ENCODE data around the gene EHBP1L1. TPM values are rescaled to one million over a fixed set of nuclear protein-coding genes. Genes with fewer than 3 reads are reported as not detected.

The EHBP1L1 gene
- total RNA-seq, 1 donor from 2014 or later, result 10.1 TPM

DNA sequence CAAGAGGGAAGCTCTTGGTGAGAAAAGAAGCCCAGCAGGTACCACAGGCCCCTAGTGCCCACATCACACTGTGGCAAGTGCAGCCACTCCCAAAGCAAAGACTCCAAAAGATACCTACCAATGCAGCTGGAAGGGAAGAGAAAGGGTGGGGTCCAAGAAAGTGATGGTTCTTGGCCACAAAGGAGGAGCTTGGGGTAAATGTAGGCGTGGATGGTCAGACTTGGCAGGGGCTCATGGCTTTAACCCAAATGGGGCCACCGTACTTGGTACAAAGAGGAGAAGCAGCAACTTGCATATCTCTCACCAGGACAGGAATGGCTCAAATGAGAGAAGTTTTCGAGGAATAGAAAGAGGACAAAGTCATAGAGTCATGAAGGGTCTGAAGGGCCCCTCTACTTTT lies 33.4 kb downstream of the EHBP1L1 start:
- Mint-ChIP-seq H3K4me3 (ENCODE audit: unreplicated experiment) (no peak overlapping the region), H3K27me3 (ENCODE audit: low read depth, unreplicated experiment) (no peaks in the 10 kb centered on the region), H3K4me1 (ENCODE audit: low read depth, unreplicated experiment) (peaks cover 27% of the 10 kb centered on the region), H3K36me3 (ENCODE audit: low read depth, unreplicated experiment) (peaks cover 28% of the 10 kb centered on the region), H3K27ac (ENCODE audit: unreplicated experiment) (no peak overlapping the region), H3K9me3 (ENCODE audit: unreplicated experiment) (no peaks in the 10 kb centered on the region)
- H3K36me3 ChIP-seq (ENCODE audit: insufficient read depth, low read length), result peaks cover 18% of the 10 kb centered on the region
- FAIRE-seq (no peak), DNase-seq (ENCODE audit: low read depth) (no peak)
- H3K9me3 ChIP-seq (ENCODE audit: insufficient read depth, low read depth, low read length), result no peaks in the 10 kb centered on the region
- peaks cover 72% of the 10 kb centered on the region for H4K20me1 ChIP-seq (ENCODE audit: insufficient read depth, low read length)
- no peak overlapping the region for H3K9ac ChIP-seq (ENCODE audit: low read length)
- TF ChIP-seq EZH2 (IDR thresholded peaks at IDR 0.05; ENCODE audit: insufficient read depth, low read length), result no peak
- TF ChIP-seq CTCF (IDR thresholded peaks at IDR 0.05; ENCODE audit: insufficient read depth, low read depth, low read length), result no peak
- no peak overlapping the region for H3K27ac ChIP-seq (ENCODE audit: low read depth, low read length)
- peaks cover 41% of the 10 kb centered on the region for H3K4me1 ChIP-seq (ENCODE audit: insufficient read depth, low read length)
- H3K79me2 ChIP-seq (ENCODE audit: insufficient read depth, low read length), result peaks cover 66% of the 10 kb centered on the region
- H3K4me2 ChIP-seq (ENCODE audit: low read length), result no peak overlapping the region
- H2AFZ ChIP-seq (ENCODE audit: low read depth, low read length), result no peak overlapping the region
- no peaks in the 10 kb centered on the region for H3K27me3 ChIP-seq (ENCODE audit: insufficient read depth, low read length)
- H3K4me3 ChIP-seq (ENCODE audit: insufficient read depth, low read depth, low read length), result no peak overlapping the region

DNA sequence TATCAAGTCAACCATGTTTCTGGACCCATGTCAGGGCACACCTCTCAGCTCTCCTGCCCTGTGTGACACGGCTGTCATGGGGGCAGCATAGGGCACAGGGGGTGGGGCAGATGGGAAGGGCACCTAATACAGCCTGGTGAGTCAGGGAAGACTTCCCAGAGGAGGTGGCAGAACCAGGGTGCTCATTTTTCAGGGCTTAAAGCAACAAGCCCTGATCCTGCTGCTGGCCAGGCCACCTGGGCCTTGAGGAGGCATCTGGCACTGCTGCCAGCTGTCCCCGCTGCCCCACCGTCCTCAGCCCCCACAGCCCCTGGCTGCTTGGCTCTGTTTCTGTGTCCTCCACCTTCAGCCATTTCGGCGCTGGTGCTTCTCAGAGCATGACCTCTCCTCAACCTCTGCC lies 33.8 kb downstream of the EHBP1L1 start:
- H3K9me3 Mint-ChIP-seq (ENCODE audit: unreplicated experiment), result no peaks in the 10 kb centered on the region
- no peak overlapping the region for H3K27ac Mint-ChIP-seq (ENCODE audit: unreplicated experiment)
- H3K36me3 ChIP-seq (ENCODE audit: insufficient read depth, low read length), result peaks cover 14% of the 10 kb centered on the region
- peaks cover 28% of the 10 kb centered on the region for H3K36me3 Mint-ChIP-seq (ENCODE audit: low read depth, unreplicated experiment)
- peaks cover 27% of the 10 kb centered on the region for H3K4me1 Mint-ChIP-seq (ENCODE audit: low read depth, unreplicated experiment)
- H3K4me1 ChIP-seq (ENCODE audit: insufficient read depth, low read length), result peaks cover 41% of the 10 kb centered on the region
- no peak overlapping the region for H3K27ac ChIP-seq (ENCODE audit: low read depth, low read length)
- FAIRE-seq (no peak), DNase-seq (ENCODE audit: low read depth) (no peak)
- H3K27me3 ChIP-seq (ENCODE audit: insufficient read depth, low read length), result no peaks in the 10 kb centered on the region
- peaks cover 72% of the 10 kb centered on the region for H4K20me1 ChIP-seq (ENCODE audit: insufficient read depth, low read length)
- no peak overlapping the region for H3K4me2 ChIP-seq (ENCODE audit: low read length)
- no peak overlapping the region for H2AFZ ChIP-seq (ENCODE audit: low read depth, low read length)
- H3K27me3 Mint-ChIP-seq (ENCODE audit: low read depth, unreplicated experiment), result no peaks in the 10 kb centered on the region
- no peak overlapping the region for H3K4me3 ChIP-seq (ENCODE audit: insufficient read depth, low read depth, low read length)
- H3K9ac ChIP-seq (ENCODE audit: low read length), result no peak overlapping the region
- TF ChIP-seq EZH2 (IDR thresholded peaks at IDR 0.05; ENCODE audit: insufficient read depth, low read length) (no peak), CTCF (IDR thresholded peaks at IDR 0.05; ENCODE audit: insufficient read depth, low read depth, low read length) (no peak)
- H3K9me3 ChIP-seq (ENCODE audit: insufficient read depth, low read depth, low read length), result no peaks in the 10 kb centered on the region
- peaks cover 70% of the 10 kb centered on the region for H3K79me2 ChIP-seq (ENCODE audit: insufficient read depth, low read length)
- H3K4me3 Mint-ChIP-seq (ENCODE audit: unreplicated experiment), result peak overlapping the region; percentile 12

- H3K4me1 Mint-ChIP-seq (ENCODE audit: low read depth, unreplicated experiment), result peaks cover 27% of the 10 kb centered on the region
- no peaks in the 10 kb centered on the region for H3K27me3 Mint-ChIP-seq (ENCODE audit: low read depth, unreplicated experiment)
- Histone ChIP-seq H3K27me3 (ENCODE audit: insufficient read depth, low read length) (no peaks in the 10 kb centered on the region), H3K27ac (ENCODE audit: low read depth, low read length) (no peak overlapping the region), H3K9me3 (ENCODE audit: insufficient read depth, low read depth, low read length) (no peaks in the 10 kb centered on the region), H3K79me2 (ENCODE audit: insufficient read depth, low read length) (peaks cover 72% of the 10 kb centered on the region), H3K36me3 (ENCODE audit: insufficient read depth, low read length) (peaks cover 7% of the 10 kb centered on the region), H3K4me1 (ENCODE audit: insufficient read depth, low read length) (peaks cover 41% of the 10 kb centered on the region), H4K20me1 (ENCODE audit: insufficient read depth, low read length) (peaks cover 67% of the 10 kb centered on the region), H2AFZ (ENCODE audit: low read depth, low read length) (no peak overlapping the region), H3K9ac (ENCODE audit: low read length) (peak overlapping the region; percentile 64), H3K4me3 (ENCODE audit: insufficient read depth, low read depth, low read length) (no peak overlapping the region), H3K4me2 (ENCODE audit: low read length) (peak overlapping the region; percentile 97)
- no peak for TF ChIP-seq EZH2 (IDR thresholded peaks at IDR 0.05; ENCODE audit: insufficient read depth, low read length)
- no peak for TF ChIP-seq CTCF (IDR thresholded peaks at IDR 0.05; ENCODE audit: insufficient read depth, low read depth, low read length)
- DNase-seq (ENCODE audit: low read depth) (no peak), FAIRE-seq (no peak)
- H3K27ac Mint-ChIP-seq (ENCODE audit: unreplicated experiment), result no peak overlapping the region
- no peaks in the 10 kb centered on the region for H3K9me3 Mint-ChIP-seq (ENCODE audit: unreplicated experiment)
- H3K4me3 Mint-ChIP-seq (ENCODE audit: unreplicated experiment), result peak overlapping the region; percentile 89
- H3K36me3 Mint-ChIP-seq (ENCODE audit: low read depth, unreplicated experiment), result peaks cover 27% of the 10 kb centered on the region
Measured at GRCh38 chr11:65610404-65610803, 34.6 kb downstream of the EHBP1L1 start.
